Thymus (tissue), 11 donors: Measurements from ENCODE around the gene MYH10. TPM values are rescaled to one million over a fixed set of nuclear protein-coding genes. Genes with fewer than 3 reads are reported as not detected.

Source experiments
- DNase-seq, 9 donors: peaks; one replicate each; pipeline ENCODE4 v3.0.0-alpha.2; 2013; ENCODE audit warnings: low spot score in 9 of 9, low read depth in 6 of 9, missing footprints in 1 of 9
- H3K27ac ChIP-seq, 2 donors: one replicate each; pipeline ENCODE4 v1.5.1; 2013; ENCODE audit warnings: control low read depth in 1 of 2, low read depth in 1 of 2, low read length in 1 of 2, mild to moderate bottlenecking in 1 of 2, moderate library complexity in 1 of 2
- H3K27me3 ChIP-seq, 2 donors: one replicate each; pipeline ENCODE4 v1.5.1; 2013; ENCODE audit warnings: low read length in 1 of 2; ENCODE audit not compliant: control insufficient read depth in 2 of 2, insufficient read depth in 1 of 2
- H3K36me3 ChIP-seq, 2 donors: one replicate each; pipeline ENCODE4 v1.5.1; 2013; ENCODE audit warnings: low read length in 1 of 2, mild to moderate bottlenecking in 1 of 2, moderate library complexity in 1 of 2; ENCODE audit not compliant: control insufficient read depth in 2 of 2, insufficient read depth in 2 of 2
- H3K4me1 ChIP-seq, 2 donors: one replicate each; pipeline ENCODE4 v1.5.1; 2013; ENCODE audit warnings: low read length in 2 of 2; ENCODE audit not compliant: control insufficient read depth in 2 of 2, insufficient read depth in 2 of 2
- H3K4me3 ChIP-seq, 2 donors: one replicate each; pipeline ENCODE4 v1.5.1; 2013; ENCODE audit warnings: low read length in 2 of 2, control low read depth in 1 of 2, mild to moderate bottlenecking in 1 of 2
- H3K9me3 ChIP-seq, 2 donors: one replicate each; pipeline ENCODE4 v1.5.1; 2013; ENCODE audit warnings: low read length in 1 of 2, mild to moderate bottlenecking in 1 of 2; ENCODE audit not compliant: control insufficient read depth in 2 of 2, insufficient read depth in 1 of 2
- WGBS: extraction: QIAGEN DNeasy Blood & Tissue Kit; methylation state at CpG from one replicate; pipeline ENCODE4 v1.1.7; 2013; 5-methylcytosine and 5-hydroxymethylcytosine counted together
- polyA plus RNA-seq: library from polyadenylated mRNA; stranded (reverse); fragments of 200-250 nt; gene quantifications from one replicate; pipeline ENCODE4 v1.2.3, GENCODE V29; 2013
- total RNA-seq: library from RNA; stranded (reverse); fragments of 120-200 nt; gene quantifications from one replicate; pipeline ENCODE4 v1.2.4, GENCODE V29; 2013
- donor health status: healthy.

The MYH10 gene
- total and polyA plus RNA-seq, 2 donors, result 4.2 to 13.2 TPM

- H3K36me3 ChIP-seq, result peaks cover 0 to 13% of the 10 kb centered on the region in 2 donors
Measured at GRCh38 chr17:8503368-8503767, 127.2 kb downstream of the MYH10 start.

DNA sequence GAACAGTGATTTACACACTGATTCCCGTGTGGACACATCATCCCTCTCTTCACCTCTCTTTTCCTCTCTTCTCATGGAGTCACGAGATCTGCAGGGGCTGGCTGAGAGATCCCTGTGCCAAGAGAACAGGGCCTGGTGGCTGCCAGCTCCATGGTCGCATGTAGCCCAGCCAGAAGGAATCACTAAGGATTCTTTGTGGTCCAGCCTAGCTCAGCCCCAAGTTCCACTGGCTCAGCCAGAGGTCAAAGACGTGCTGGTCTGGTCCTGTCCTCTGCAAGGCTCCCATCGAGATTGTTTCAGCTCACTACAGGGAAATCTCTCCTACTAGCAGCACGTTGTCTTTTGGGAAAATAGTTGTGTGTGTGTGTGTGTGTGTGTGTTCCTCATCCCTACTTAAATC, 128.4 kb downstream of the MYH10 start:
- H3K9me3 ChIP-seq, result no peaks in the 10 kb centered on the region
- no peaks in the 10 kb centered on the region for H3K4me1 ChIP-seq
- 98% methylated on average over 6 of the region's 6 CpGs for WGBS
- H3K27ac ChIP-seq, result no peak overlapping the region
- peaks cover 0 to 12% of the 10 kb centered on the region in 2 donors for H3K36me3 ChIP-seq
- H3K27me3 ChIP-seq, result no peaks in the 10 kb centered on the region
- no peak overlapping the region for H3K4me3 ChIP-seq
- DNase-seq, result no peak

More at GRCh38 chr17:8503368-8503767, 127.2 kb downstream of the MYH10 start:
- WGBS, result 95% methylated on average over 6 of the region's 6 CpGs
- no peak for DNase-seq
- Histone ChIP-seq H3K9me3 (no peaks in the 10 kb centered on the region), H3K4me3 (no peak overlapping the region), H3K27ac (no peak overlapping the region), H3K4me1 (no peaks in the 10 kb centered on the region), H3K27me3 (no peaks in the 10 kb centered on the region)

DNA sequence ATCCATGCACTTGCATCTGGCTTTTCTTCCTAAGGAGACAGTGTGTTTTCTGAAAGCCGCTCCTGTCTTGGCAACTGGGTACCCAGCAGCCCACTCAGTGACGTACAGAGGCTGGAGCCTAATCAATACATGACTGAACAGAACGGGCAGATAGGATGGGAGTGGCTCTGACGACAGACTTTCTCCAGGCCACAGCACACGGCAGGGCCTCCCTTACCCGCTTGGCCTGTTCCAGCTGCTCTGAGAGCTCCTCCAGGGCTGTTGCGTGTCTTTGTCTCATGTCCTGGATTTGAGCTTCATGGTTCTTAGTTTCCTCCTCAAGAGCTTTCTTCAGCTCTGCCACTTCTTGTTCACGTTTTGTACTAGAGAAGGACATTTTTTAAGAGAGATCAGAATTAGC, 129.9 kb downstream of the MYH10 start:
- Histone ChIP-seq H3K27me3 (no peaks in the 10 kb centered on the region), H3K9me3 (no peaks in the 10 kb centered on the region), H3K36me3 (peaks cover 0 to 9% of the 10 kb centered on the region in 2 donors), H3K4me3 (no peak overlapping the region), H3K4me1 (no peaks in the 10 kb centered on the region), H3K27ac (no peak overlapping the region)
- DNase-seq, result no peak
- WGBS, result 97% methylated on average over 8 of the region's 8 CpGs

DNA sequence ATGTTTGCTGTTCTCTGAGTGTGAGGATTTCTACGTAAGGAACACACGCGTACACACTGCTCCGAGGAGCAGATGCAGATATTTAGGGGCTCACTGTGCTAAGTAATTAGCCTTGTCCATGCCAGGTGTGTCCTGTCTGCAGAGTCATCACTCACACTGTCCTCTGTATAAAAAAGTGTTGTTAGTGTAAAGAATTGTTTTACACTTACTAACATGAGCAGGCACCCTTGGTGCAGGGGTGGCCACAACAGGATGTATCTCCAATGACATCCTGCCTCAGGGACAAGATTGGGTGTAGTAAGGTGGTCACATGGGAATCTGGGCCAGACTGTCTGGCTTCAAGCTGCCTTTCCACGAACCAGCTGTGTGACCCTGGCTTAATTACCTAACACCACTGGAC, 130.9 kb downstream of the MYH10 start:
- no peaks in the 10 kb centered on the region for H3K4me1 ChIP-seq
- H3K36me3 ChIP-seq, result peaks cover 0 to 9% of the 10 kb centered on the region in 2 donors
- WGBS, result 95% methylated on average over 5 of the region's 5 CpGs

GRCh38 chr17:8499171-8499570, 131.4 kb downstream of the MYH10 start:
- no peak overlapping the region for H3K27ac ChIP-seq
- peaks cover 0 to 10% of the 10 kb centered on the region in 2 donors for H3K36me3 ChIP-seq
- H3K9me3 ChIP-seq, result no peaks in the 10 kb centered on the region
- no peak overlapping the region for H3K4me3 ChIP-seq
- no peaks in the 10 kb centered on the region for H3K27me3 ChIP-seq
- H3K4me1 ChIP-seq, result no peaks in the 10 kb centered on the region
- no peak for DNase-seq
- 98% methylated on average over 9 of the region's 9 CpGs for WGBS

More for the DNA sequence above, 130.9 kb downstream of the MYH10 start:
- no peaks in the 10 kb centered on the region for H3K27me3 ChIP-seq
- no peak for DNase-seq
- no peak overlapping the region for H3K4me3 ChIP-seq
- H3K27ac ChIP-seq, result no peak overlapping the region
- no peaks in the 10 kb centered on the region for H3K9me3 ChIP-seq

DNA sequence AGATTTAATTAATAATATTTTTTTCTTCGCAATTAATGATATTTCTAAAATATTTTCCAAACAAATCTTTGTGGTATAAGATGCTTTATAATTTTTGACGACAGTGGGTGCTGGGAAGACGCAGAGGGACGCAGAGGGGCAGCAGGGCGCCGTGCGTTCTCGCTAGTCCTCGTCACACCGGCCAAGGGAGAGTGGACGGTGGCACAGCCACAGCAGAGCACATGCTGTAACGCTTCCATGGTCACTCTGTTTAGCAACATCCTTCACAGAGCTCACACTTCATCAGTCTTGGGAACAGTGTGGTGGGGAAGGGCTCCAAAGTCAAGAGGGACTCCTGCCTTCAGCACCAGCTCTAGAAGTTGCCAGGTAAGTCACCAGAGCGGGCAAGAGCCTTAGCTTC, 134.4 kb downstream of the MYH10 start:
- 92% methylated on average over 13 of the region's 13 CpGs for WGBS
- no peaks in the 10 kb centered on the region for H3K4me1 ChIP-seq

GRCh38 chr17:8494506-8495111, 135.9 kb downstream of the MYH10 start:
- DNase-seq, result no peak
- Histone ChIP-seq H3K27ac (no peak overlapping the region), H3K4me1 (no peaks in the 10 kb centered on the region), H3K4me3 (no peak overlapping the region), H3K27me3 (no peaks in the 10 kb centered on the region), H3K9me3 (no peaks in the 10 kb centered on the region), H3K36me3 (peaks cover 10 to 15% of the 10 kb centered on the region in 2 donors)
- WGBS, result 98% methylated on average over 8 of the region's 8 CpGs

More for the DNA sequence above, 134.4 kb downstream of the MYH10 start:
- H3K9me3 ChIP-seq, result no peaks in the 10 kb centered on the region
- H3K27ac ChIP-seq, result no peak overlapping the region
- H3K27me3 ChIP-seq, result no peaks in the 10 kb centered on the region
- no peak for DNase-seq
- peaks cover 8 to 15% of the 10 kb centered on the region in 2 donors for H3K36me3 ChIP-seq
- no peak overlapping the region for H3K4me3 ChIP-seq

DNA sequence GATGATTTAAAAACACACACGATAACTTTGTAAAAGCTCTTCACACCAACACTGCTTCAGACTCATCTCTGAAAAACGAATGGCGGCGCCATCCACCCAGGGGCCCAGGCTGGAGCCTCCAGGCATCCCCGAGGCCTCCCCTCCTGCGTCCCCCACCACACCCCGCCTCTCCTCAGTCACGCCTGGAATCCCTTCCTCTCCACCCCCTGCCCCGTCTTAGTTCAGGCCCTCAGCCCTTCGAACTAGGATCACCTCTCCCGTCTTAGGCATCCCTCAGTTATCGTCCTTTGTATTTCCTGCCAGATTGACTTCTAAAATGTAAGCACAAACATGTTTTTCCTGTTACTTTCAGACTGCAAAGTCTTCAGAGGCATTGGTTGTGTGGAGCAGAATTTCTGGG, 136.5 kb downstream of the MYH10 start:
- no peak for DNase-seq
- H3K27ac ChIP-seq, result no peak overlapping the region
- no peaks in the 10 kb centered on the region for H3K9me3 ChIP-seq
- H3K27me3 ChIP-seq, result no peaks in the 10 kb centered on the region
- peaks cover 7 to 15% of the 10 kb centered on the region in 2 donors for H3K36me3 ChIP-seq
- no peak overlapping the region for H3K4me3 ChIP-seq
- 97% methylated on average over 12 of the region's 12 CpGs for WGBS
- no peaks in the 10 kb centered on the region for H3K4me1 ChIP-seq

DNA sequence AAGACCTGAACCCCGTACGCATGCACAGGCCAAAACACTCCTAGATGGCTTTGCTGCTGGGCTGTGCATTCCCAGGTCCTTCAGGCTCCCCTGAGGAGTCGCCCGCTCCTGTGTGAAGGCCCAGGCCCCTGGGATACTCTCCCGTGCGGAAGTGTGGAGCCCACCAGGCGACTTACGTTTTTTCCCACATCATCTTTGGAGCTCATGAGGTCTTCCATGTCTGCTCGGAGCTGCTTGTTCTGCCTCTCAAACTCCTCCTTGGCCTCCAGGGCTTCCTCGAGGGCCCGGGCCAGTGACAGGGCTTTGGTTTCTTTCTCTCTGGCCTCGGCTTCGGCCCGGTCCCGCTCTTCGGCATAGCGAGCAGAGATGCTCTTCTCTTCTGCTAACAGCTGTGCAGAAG, 138.4 kb downstream of the MYH10 start:
- 98% methylated on average over 17 of the region's 17 CpGs for WGBS
- H3K36me3 ChIP-seq, result peaks cover 9 to 15% of the 10 kb centered on the region in 2 donors

More for the DNA sequence above, 138.4 kb downstream of the MYH10 start:
- Histone ChIP-seq H3K4me1 (no peaks in the 10 kb centered on the region), H3K9me3 (no peaks in the 10 kb centered on the region), H3K4me3 (no peak overlapping the region), H3K27ac (no peak overlapping the region), H3K27me3 (no peaks in the 10 kb centered on the region)
- no peak for DNase-seq
